Fibroblast of lung (primary cell): ENCODE data around the gene PRKAR1B. TPM values are rescaled to one million over a fixed set of nuclear protein-coding genes. Genes with fewer than 3 reads are reported as not detected.

Source experiments
- DNase-seq, 2 donors: peaks; one replicate each; pipeline versions ENCODE4 v3.0.0 to v3.0.0-alpha.2; 2010; ENCODE audit warnings: low read depth in 2 of 2
- H2AFZ ChIP-seq: 2 replicates; pipeline ENCODE4 v1.5.1; 2012; ENCODE audit warnings: low read length, control low read depth, inconsistent platforms
- H3K27ac ChIP-seq: 2 replicates; pipeline ENCODE4 v1.5.1; 2011; ENCODE audit warnings: low read length, control low read depth; ENCODE audit not compliant: insufficient read depth
- H3K27me3 ChIP-seq: 2 replicates; pipeline ENCODE4 v1.5.1; 2011; ENCODE audit warnings: mild to moderate bottlenecking, low read length; ENCODE audit not compliant: control insufficient read depth, insufficient read depth
- H3K36me3 ChIP-seq: 2 replicates; pipeline ENCODE4 v1.5.1; 2011; ENCODE audit warnings: low read length; ENCODE audit not compliant: control insufficient read depth, insufficient read depth
- H3K4me1 ChIP-seq: 2 replicates; pipeline ENCODE4 v1.5.1; 2011; ENCODE audit warnings: low read length; ENCODE audit not compliant: control insufficient read depth, insufficient read depth; ENCODE audit errors: extremely low read depth
- H3K4me2 ChIP-seq: 2 replicates; pipeline ENCODE4 v1.5.1; 2011; ENCODE audit warnings: low read length, control low read depth; ENCODE audit not compliant: insufficient read depth; ENCODE audit errors: extremely low read depth
- H3K4me3 ChIP-seq, 4 experiments: fragments of 200-600 bp in 1 of 4; sonication (generic) in 1 of 4; replicated peaks in 1 of 4; 2 replicates each; pipeline ENCODE4 v1.5.1; 2011 to 2016; ENCODE audit warnings: low read length in 4 of 4, low read depth in 3 of 4, mild to moderate bottlenecking in 3 of 4, control low read depth in 2 of 4, inconsistent platforms in 1 of 4, mixed read lengths in 1 of 4; ENCODE audit not compliant: insufficient read depth in 1 of 4; ENCODE audit errors: control extremely low read depth in 1 of 4
- H3K79me2 ChIP-seq: 2 replicates; pipeline ENCODE4 v1.5.1; 2012; ENCODE audit warnings: mild to moderate bottlenecking, low read length, inconsistent platforms; ENCODE audit not compliant: control insufficient read depth, insufficient read depth
- H3K9ac ChIP-seq: 2 replicates; pipeline ENCODE4 v1.5.1; 2011; ENCODE audit warnings: mild to moderate bottlenecking, low read length, control low read depth; ENCODE audit not compliant: insufficient read depth
- H3K9me3 ChIP-seq: 2 replicates; pipeline ENCODE4 v1.5.1; 2012; ENCODE audit warnings: low read depth, low read length; ENCODE audit not compliant: control insufficient read depth, insufficient read depth
- H4K20me1 ChIP-seq: 2 replicates; pipeline ENCODE4 v1.5.1; 2011; ENCODE audit warnings: low read length; ENCODE audit not compliant: control insufficient read depth, insufficient read depth; ENCODE audit errors: extremely low read depth
- CTCF ChIP-seq, 2 donors: IDR thresholded peaks in 1 of 2; conservative IDR thresholded peaks in 1 of 2; 1 replicate in 1 of 2; 2 replicates in 1 of 2; pipeline ENCODE4 v1.5.1; 2011 to 2012; ENCODE audit warnings: low read length in 2 of 2, control low read depth in 1 of 2, inconsistent platforms in 1 of 2, low read depth in 1 of 2, mild to moderate bottlenecking in 1 of 2
- EZH2 ChIP-seq: IDR thresholded peaks from 2 replicates; pipeline ENCODE4 v1.5.1; 2012; ENCODE audit warnings: low read length, control low read depth, mild to moderate bottlenecking; ENCODE audit errors: missing control alignments
- polyA plus RNA-seq, 2 donors: library from polyadenylated mRNA; depleted of rRNA in 1 of 2; stranded (reverse) in 1 of 2; unstranded in 1 of 2; fragments of >200 nt; gene quantifications; 2 replicates each; pipeline ENCODE4 v1.2.1, GENCODE V29; 2011 to 2012; ENCODE audit warnings: missing spikeins in 1 of 2
- total RNA-seq: library from RNA; depleted of rRNA; stranded (reverse); fragments of >200 nt; gene quantifications from 2 replicates; pipeline ENCODE4 v1.2.1, GENCODE V29; 2014

PRKAR1B gene
- total and polyA plus RNA-seq, 2 donors (not counting 1 experiment from before 2014, with no cell fraction given) = 12.7 to 14.5 TPM

GRCh38 chr7:703049-703448, 24.0 kb downstream of the PRKAR1B start:
- Histone ChIP-seq H2AFZ (no peak overlapping the region), H3K4me1 (no peaks in the 10 kb centered on the region), H3K4me3 (no peak overlapping the region), H3K9ac (no peak overlapping the region), H3K4me2 (no peak overlapping the region), H3K9me3 (no peaks in the 10 kb centered on the region), H3K27ac (no peak overlapping the region), H3K36me3 (no peaks in the 10 kb centered on the region), H4K20me1 (no peaks in the 10 kb centered on the region), H3K27me3 (no peaks in the 10 kb centered on the region), H3K79me2 (no peaks in the 10 kb centered on the region)
- no peak for TF ChIP-seq CTCF (conservative IDR thresholded peaks at IDR 0.05 in 1 of 2, IDR thresholded peaks at IDR 0.05 in 1 of 2; ENCODE audit: low read depth in 1 of 2, low read length in 2 of 2)
- no peak for TF ChIP-seq EZH2
- no peak for DNase-seq

GRCh38 chr7:701086-701671, 25.9 kb downstream of the PRKAR1B start:
- no peak overlapping the region for H3K4me2 ChIP-seq
- H2AFZ ChIP-seq = no peak overlapping the region
- H3K4me3 ChIP-seq = no peak overlapping the region
- no peak for DNase-seq
- H4K20me1 ChIP-seq = no peaks in the 10 kb centered on the region
- no peaks in the 10 kb centered on the region for H3K4me1 ChIP-seq
- H3K9me3 ChIP-seq = no peaks in the 10 kb centered on the region
- H3K27me3 ChIP-seq = no peaks in the 10 kb centered on the region
- H3K27ac ChIP-seq = no peak overlapping the region
- no peak overlapping the region for H3K9ac ChIP-seq
- H3K79me2 ChIP-seq = no peaks in the 10 kb centered on the region
- TF ChIP-seq CTCF (conservative IDR thresholded peaks at IDR 0.05 in 1 of 2, IDR thresholded peaks at IDR 0.05 in 1 of 2; ENCODE audit: low read depth in 1 of 2, low read length in 2 of 2) (no peak), EZH2 (no peak)
- no peaks in the 10 kb centered on the region for H3K36me3 ChIP-seq

GRCh38 chr7:699476-700170, 27.5 kb downstream of the PRKAR1B start:
- H2AFZ ChIP-seq = no peak overlapping the region
- H3K9ac ChIP-seq = no peak overlapping the region
- H3K36me3 ChIP-seq = no peaks in the 10 kb centered on the region
- H3K4me1 ChIP-seq = no peaks in the 10 kb centered on the region
- H3K4me3 ChIP-seq = no peak overlapping the region
- TF ChIP-seq CTCF (conservative IDR thresholded peaks at IDR 0.05 in 1 of 2, IDR thresholded peaks at IDR 0.05 in 1 of 2; ENCODE audit: low read depth in 1 of 2, low read length in 2 of 2) = no peak
- TF ChIP-seq EZH2 = no peak
- H3K79me2 ChIP-seq = no peaks in the 10 kb centered on the region
- H3K4me2 ChIP-seq = no peak overlapping the region
- H3K9me3 ChIP-seq = no peaks in the 10 kb centered on the region
- H4K20me1 ChIP-seq = no peaks in the 10 kb centered on the region
- no peak overlapping the region for H3K27ac ChIP-seq
- no peak for DNase-seq
- H3K27me3 ChIP-seq = no peaks in the 10 kb centered on the region
